Adrenal gland (tissue), 5 donors: Measurements from ENCODE around the gene SLC24A4.

Source experiments
- CTCF ChIP-seq, 6 experiments: fragments of 450-650 bp in 4 of 6; fragments of 200-600 bp in 2 of 6; sonication (generic) in 1 of 6; IDR thresholded peaks; 1 replicate in 5 of 6; 2 replicates in 1 of 6; pipeline versions ENCODE4 v1.5.1 to v1.8.0; 2016 to 2021; ENCODE audit warnings: antibody characterized with exemption in 6 of 6, mild to moderate bottlenecking in 2 of 6, moderate library complexity in 1 of 6
- POLR2A ChIP-seq, 2 donors: fragments of 450-650 bp; IDR thresholded peaks; one replicate each; pipeline ENCODE4 v1.6.1; 2017; ENCODE audit warnings: antibody characterized with exemption in 2 of 2, mild to moderate bottlenecking in 2 of 2, moderate library complexity in 1 of 2
- donor health status: DM: no; HTN: no; CAD: no.

- TF ChIP-seq CTCF (IDR thresholded peaks at IDR 0.05) (no peak), POLR2A (IDR thresholded peaks at IDR 0.05) (no peak)
Measured at GRCh38 chr14:92542766-92543554, 220.0 kb downstream of the SLC24A4 start.
